ENCODE results near the gene DUSP22. TPM values are rescaled to one million over a fixed set of nuclear protein-coding genes. Genes with fewer than 3 reads are reported as not detected.

Gene DUSP22
- total and polyA plus RNA-seq, 2 experiments from 2014 or later = 12.8 to 36.8 TPM

- TF ChIP-seq REST (IDR thresholded peaks at IDR 0.05; ENCODE audit: unreplicated experiment) (no peak), POLR2AphosphoS5 (IDR thresholded peaks at IDR 0.05; ENCODE audit: low read depth) (no peak), EZH2phosphoT487 (IDR thresholded peaks at IDR 0.05; ENCODE audit: unreplicated experiment) (no peak), CREB1 (CRISPR knock-in tag; IDR thresholded peaks at IDR 0.05; ENCODE audit: low read depth) (no peak)
Observed at GRCh38 chr6:257774-258173, 34.5 kb upstream of the DUSP22 start (continued).

DNA sequence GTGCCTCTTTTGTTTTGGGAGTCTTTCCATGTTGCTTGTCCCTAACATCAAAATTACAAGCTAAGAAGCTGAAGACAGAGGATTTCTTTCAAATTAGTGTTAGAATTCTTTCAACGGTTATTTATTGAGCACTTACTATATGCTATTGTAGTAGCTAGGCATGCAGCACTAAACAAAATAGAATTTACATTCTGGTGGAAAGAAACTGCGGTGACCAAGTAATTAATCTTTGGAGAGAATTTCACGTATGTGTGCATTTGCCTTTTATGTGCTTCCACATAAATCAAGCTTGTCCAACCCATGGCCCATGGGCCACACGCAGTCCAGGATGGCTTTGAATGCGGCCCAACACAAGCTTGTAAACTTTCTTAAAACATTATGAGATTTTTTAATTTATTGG is 33.0 kb upstream of the DUSP22 start:
- no peak overlapping the region for H3K4me3 Mint-ChIP-seq
- Histone ChIP-seq H4K20me1 (replicated peaks; ENCODE audit: insufficient read depth) (no peaks in the 10 kb centered on the region), H2AFZ (no peak overlapping the region), H3K36me3 (ENCODE audit: insufficient read depth) (no peaks in the 10 kb centered on the region), H3K4me3 (no peak overlapping the region), H3F3A (replicated peaks; ENCODE audit: low read depth) (no peaks in the 10 kb centered on the region), H3K79me2 (replicated peaks; ENCODE audit: insufficient read depth) (no peaks in the 10 kb centered on the region), H3K4me2 (no peak overlapping the region), H3K9me2 (ENCODE audit: insufficient read depth) (no peaks in the 10 kb centered on the region), H3K27me3 (ENCODE audit: insufficient read depth) (no peaks in the 10 kb centered on the region), H3K4me1 (ENCODE audit: insufficient read depth) (no peaks in the 10 kb centered on the region), H3K27ac (ENCODE audit: low read depth) (no peak overlapping the region)
- no peaks in the 10 kb centered on the region for H3K4me1 Mint-ChIP-seq
- peaks cover 52% of the 10 kb centered on the region for H3K9me3 Mint-ChIP-seq
- no peak overlapping the region for H3K27ac Mint-ChIP-seq
- TF ChIP-seq CREB1 (CRISPR knock-in tag; IDR thresholded peaks at IDR 0.05; ENCODE audit: low read depth) (no peak), REST (IDR thresholded peaks at IDR 0.05; ENCODE audit: unreplicated experiment) (no peak), ZNF331 (CRISPR knock-in tag; IDR thresholded peaks at IDR 0.05; ENCODE audit: low read depth) (no peak), JUNB (IDR thresholded peaks at IDR 0.05; ENCODE audit: unreplicated experiment) (no peak), NANOG (IDR thresholded peaks at IDR 0.05; ENCODE audit: borderline replicate concordance) (no peak), ETS1 (IDR thresholded peaks at IDR 0.05) (no peak), STAT1 (IDR thresholded peaks at IDR 0.05; ENCODE audit: unreplicated experiment) (no peak), EZH2 (IDR thresholded peaks at IDR 0.05; ENCODE audit: low read depth, unreplicated experiment) (no peak)
- TF ChIP-seq, protein P1, sequence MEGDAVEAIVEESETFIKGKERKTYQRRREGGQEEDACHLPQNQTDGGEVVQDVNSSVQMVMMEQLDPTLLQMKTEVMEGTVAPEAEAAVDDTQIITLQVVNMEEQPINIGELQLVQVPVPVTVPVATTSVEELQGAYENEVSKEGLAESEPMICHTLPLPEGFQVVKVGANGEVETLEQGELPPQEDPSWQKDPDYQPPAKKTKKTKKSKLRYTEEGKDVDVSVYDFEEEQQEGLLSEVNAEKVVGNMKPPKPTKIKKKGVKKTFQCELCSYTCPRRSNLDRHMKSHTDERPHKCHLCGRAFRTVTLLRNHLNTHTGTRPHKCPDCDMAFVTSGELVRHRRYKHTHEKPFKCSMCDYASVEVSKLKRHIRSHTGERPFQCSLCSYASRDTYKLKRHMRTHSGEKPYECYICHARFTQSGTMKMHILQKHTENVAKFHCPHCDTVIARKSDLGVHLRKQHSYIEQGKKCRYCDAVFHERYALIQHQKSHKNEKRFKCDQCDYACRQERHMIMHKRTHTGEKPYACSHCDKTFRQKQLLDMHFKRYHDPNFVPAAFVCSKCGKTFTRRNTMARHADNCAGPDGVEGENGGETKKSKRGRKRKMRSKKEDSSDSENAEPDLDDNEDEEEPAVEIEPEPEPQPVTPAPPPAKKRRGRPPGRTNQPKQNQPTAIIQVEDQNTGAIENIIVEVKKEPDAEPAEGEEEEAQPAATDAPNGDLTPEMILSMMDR (conservative IDR thresholded peaks at IDR 0.05; ENCODE audit: low read depth in 2 of 2) = no peak
- no peaks in the 10 kb centered on the region for H3K36me3 Mint-ChIP-seq (ENCODE audit: low read depth)
- ATAC-seq (no peak), DNase-seq (ENCODE audit: low spot score) (no peak)
- peaks cover 3% of the 10 kb centered on the region for H3K27me3 Mint-ChIP-seq (ENCODE audit: insufficient read depth, low read depth, poor library complexity)
